ENCODE measurements around the gene TMEM45B.
"Not testable (repeated sequence)": the region's sequence is repeated elsewhere in the genome, so short reads cannot be mapped to it uniquely, and the experiment has no call there.

TMEM45B gene

DNA sequence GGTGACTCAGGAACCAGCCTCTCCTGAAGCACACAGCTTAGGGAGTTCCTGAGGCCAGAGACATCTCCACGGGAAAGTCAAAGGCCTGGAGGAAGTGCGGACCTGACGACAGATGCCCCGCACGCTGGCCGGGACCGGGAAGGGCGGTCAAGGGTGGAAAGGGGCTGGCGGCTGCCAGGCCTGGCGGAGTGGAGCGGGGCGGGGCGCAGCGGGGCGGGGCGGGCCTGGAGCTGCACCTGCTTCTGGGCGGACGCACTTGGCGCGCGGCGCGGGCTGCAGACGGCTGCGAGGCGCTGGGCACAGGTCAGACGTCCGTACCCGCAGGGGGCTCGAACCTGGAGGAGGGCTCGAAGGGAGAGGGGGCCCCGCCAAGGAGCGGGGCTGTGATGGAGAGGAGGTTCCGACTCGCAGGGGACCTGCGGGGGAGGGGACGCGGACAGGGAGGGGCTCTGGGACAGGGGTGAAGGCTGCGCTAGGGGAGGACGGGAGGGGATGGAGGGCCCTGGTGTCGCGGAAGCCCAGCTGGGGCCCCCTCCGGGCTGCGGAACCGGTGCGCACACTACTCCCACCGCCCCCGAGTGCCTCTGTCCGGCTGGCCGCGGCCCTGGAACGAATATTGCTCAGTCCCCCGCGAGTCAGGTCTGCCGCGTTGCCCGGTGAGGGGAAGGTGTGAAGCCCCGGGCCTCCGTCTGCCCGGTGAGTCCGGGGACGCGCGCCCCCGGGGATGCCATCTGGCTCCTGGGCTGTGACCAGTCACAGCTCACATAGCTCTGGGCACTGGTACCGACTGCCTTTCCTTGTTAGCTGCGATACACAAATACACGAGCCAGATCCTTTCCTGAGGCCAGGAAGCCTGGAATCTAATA, at the start of gene TMEM45B:
TMEM45B (plus strand) TSS at position 253 of the 866 bp plus-strand sequence. CDS start 36,635 bp downstream, outside the sequence.
- DNase-seq = no peak

DNA sequence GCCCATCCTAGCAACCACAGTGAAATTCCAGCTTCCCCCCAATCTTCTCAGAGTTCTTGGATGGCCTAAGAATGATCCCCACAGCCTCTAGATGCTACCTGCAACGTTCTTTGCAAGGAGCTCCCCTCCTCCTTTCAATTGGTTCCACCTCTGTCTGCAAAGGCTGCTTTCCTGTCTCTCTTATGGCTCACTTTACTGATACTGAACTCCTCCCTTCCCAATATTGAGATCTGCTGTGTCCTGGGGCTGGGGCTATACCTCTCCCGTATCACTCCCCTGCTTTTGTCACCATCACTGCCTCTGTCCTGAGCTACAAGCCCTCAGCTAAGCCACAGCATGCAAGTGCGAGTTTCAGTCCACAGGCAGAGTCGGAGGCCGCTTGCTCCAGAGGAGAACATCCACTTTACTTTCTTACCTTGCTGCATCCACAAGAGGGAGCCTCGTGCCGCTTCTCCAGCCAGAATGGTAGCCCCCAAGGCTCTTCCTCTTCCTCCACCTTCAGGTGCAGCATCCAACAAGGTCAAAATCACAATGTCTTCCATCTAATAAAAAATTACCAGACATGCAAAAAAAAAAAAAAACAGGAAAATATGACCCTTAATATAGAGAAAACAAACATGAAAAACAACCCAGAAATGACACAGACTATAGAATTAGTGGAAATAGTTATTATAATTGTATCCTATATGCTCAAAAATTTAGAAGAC, 48.6 kb upstream of the TMEM45B start:
- no peak for DNase-seq

DNA sequence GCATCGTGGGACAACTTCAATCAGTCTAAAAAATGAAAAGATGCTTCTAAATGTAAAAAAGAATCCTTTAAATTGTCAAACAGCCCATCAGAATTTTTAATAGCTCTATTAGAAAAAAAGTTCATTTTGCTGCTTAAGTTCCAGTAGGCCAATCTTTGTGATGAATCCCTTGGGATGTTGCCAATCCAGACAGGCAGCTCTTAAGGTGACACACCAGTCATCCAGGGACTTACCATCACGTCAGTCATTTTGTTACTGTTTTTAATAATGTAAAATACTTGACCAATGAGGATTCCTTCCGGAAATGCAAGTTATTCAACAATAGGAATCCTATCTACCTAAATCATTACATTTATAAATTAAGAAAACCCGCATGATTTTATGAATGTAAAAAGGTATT, 47.8 kb upstream of the TMEM45B start:
- DNase-seq = no peak

DNA sequence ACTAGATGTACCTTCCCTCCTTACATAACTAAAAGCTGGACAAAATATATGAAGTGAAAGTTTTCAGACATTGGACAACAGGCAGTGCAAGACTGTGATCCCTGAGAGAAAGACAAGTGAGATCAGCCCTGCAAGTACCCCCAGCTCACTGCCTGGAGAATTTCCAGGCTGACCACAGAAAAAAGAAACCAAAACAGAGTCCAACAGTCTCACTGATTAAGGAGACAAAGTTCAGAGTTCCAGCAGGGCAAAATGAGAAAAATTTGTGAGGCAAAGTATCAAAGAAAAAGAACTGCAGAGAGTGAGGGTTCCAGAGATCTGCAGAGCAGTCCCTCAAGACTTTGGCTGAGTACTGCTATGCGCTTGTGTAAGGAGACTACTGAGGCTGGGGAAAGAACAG, 47.3 kb upstream of the TMEM45B start:
- DNase-seq = no peak

DNA sequence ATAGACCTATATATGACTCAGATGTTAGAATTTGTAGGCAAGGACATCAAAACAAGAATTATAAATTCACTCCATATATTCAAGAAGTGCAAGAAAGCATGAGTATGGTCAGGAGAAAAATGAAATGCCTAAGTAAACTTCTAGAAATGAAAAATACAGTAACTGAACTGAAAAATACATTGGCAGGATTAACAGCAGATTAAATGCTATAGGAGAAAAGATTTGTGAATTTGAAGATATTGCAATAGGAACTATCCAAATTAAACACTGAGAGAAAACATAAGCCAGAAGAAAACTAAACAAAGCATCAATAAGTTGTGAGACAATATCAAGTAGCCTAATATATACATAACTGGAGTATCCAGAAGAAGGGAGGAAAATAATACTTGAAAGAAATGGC, 46.6 kb upstream of the TMEM45B start:
- no peak for DNase-seq

DNA sequence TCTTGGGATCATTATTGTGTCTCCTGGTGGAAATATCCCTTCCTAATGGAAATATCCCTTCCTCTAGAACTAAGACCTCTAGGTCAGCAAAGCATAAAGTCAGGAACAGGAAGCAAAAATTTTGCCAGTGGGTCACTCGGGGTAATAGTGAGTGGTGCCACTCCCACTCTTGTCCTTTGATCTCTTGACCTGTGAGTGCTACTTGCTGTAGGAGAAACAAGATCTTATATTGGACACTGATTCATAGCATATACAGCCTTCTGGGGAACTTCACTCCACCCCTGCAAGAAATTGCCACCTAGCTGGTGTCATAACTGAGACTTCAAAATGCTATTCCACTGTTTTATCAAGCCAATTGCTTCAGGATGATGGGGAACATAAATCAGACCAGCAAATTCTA, 44.7 kb upstream of the TMEM45B start:
- no peak for DNase-seq

DNA sequence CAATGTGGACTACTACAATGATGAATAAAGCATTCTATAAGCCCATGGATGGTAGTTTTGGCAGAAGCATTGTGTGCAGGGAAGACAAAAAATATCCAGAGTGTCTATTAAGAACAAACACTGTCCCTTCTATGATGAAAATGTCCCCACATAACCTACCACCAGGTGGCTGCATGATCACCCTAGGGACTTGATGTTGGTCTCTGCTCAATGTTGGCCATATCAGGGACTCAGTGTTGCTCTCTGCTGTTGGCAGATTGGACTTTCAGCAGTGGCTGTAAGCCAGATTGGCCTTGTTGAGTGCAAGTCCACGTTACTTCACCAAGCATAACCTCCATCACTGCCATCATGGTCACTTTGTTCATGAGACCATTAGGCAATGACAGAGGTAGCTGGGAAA, 44.2 kb upstream of the TMEM45B start:
- not testable (repeated sequence) for DNase-seq

DNA sequence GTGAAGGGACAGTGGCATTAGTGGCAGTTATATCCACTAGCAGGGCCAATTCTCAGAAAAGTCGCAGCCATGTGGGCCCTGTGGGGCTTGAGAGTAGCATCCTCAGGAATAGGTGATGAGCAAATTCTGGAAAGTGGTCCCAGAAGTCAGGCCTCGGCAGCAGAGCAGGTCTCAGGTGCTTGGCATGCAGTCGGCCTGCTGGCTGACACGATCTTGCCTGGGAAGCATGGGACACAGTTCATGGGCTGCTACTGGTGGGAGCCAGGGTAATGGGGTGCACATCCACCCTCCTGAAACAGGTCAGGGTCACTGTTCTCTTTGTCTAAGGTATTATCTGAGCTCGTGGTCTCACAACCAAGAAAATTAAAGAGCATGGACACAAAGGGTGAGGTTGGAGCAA, 36.8 kb upstream of the TMEM45B start:
- no peak for DNase-seq

DNA sequence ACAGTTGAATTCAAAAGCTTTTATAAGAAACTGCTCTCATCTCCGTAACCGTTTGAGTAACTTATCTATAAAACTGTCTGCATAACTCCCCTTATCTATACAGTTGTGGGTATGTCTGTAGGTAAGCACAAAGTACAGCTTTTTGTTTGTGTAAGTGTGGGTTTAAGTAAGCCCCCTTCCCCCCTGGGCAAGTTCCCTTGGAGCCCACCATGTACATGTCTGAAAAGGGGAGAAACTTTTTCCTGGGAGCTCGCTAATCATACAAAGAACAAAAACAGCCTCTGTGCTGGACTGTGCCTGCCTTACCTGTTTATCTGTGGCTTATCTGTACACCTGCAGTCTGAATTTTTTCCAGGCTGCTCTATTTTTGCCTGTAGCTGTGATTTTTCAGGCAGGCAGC, 36.3 kb upstream of the TMEM45B start:
- no peak for DNase-seq

DNA sequence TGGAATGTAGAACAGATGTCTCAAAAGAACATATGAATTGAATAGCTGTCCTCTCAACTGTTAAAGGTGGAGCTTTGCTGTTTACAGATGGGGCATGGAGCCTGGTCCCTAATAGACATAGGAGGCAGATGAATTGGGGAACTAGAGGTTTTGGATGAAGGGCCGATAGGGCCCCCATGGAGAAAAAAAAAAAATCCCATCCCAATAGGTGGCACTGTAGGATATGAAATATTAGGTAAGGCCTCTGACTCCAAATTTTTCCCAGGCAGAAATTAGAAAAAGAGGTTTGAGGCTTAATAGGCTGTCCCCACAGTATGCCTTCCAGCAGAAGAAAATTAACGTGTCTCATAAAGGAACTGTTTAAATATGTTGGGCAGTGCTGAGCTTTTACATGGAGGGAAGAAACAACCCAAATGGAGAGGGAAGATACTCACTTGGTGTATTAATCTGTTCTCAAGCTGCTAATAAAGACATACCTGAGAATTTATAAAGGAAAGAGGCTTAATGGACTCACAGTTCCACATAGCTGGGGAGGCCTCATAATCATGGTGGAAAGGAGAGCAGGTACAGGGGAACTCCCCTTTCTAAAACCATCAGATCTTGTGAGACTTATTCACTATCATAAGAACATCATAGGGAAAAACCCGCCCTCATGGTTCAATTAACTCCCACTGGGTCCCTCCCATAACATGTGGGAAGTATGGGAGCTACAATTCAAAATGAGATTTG, 30.1 kb upstream of the TMEM45B start:
- DNase-seq = no peak

DNA sequence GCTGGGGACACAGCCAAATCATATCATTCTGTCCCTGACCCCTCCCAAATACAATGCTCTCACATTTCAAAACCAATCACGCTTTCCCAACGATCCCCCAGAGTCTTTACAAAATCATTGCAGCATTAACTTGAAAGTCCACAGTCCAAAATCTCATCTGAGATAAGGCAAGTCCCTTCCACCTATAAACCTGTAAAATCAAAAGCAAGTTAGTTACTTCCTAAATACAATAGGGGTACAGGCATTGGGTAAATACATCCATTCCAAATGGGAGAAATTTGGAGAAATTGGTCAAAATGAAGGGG, 29.6 kb upstream of the TMEM45B start:
- DNase-seq = not testable (repeated sequence)

DNA sequence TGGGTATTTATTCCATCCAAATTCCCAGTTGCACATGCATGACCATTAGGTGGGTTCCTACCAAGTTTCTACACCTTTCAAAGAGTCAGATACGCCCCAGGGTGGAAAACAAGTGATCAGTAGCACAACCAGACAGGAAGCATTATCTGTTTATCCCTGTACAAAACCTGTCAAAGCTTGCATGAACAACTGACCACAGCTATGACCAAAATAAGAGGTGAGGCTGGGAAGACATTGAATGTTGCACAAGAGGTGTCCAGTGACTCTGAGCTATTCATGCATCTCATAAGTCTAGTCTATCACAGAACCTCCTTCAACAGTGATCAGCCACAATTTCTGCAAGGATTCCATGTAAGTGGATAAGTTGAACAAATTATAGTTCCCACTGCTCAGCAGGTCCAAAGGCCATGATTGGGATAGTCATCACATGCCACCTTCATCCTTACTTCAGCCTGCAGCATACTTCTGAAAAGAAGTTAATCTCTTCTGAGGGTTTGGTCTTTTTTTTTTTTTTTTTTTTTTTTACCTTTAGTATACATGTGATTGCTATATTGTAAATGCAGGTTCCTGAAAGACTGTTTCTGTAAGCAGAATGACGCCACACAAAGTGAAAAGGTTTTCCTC, 28.0 kb upstream of the TMEM45B start:
- no peak for DNase-seq

DNA sequence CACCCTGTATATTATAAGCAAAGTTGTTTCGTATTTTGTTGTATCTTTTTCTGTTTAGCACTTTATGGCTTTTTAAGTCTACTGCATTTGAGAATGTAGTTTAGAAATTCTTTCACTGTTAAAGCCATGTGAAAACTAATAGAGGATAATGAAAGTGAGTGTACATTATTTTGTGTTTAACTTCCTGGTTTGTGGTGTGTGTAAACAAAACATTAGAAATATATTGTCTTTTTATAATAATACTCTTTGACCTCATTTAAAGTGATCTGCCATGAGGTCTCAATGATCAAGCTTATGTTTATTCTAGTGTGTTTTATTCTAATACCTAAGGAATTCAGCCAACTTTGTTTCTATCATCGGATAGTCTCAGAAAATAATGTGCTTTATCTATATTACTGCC, 27.4 kb upstream of the TMEM45B start:
- no peak for DNase-seq

DNA sequence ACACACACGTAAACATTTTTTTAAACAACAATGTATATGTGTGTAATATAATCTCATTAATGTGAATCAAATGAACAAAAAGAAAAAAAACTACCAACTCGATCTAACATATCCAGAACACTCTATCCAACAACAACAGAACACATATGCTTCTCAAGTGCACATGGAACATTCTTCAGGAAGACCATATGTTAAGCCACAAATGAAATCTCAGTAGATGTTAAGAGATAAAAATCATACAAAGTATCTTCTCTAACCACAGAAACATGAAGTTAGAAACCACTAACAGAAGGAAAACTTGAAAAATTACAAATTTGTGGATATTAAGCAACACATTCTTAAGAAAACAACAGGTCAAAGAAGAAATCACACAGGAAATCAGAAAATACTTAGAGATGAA, 25.5 kb upstream of the TMEM45B start:
- no peak for DNase-seq

DNA sequence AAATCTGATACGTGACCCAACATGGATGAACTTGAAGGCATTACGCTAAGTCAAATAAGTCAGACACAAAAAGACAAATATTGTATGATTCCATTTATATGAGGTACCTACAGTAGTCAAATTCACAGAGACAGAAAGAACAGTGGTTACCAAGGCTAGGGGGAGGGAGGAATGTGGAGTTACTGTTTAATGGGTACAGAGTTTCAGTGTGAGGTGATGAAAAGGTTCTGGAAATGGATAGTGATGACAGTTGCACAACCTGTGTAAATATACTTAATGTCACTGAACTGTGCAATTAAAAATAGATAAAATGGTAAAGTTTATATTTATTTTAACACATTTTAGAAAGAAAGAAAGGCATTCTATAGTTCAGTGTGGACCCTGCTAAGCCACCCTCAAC, 24.1 kb upstream of the TMEM45B start:
- DNase-seq = no peak

DNA sequence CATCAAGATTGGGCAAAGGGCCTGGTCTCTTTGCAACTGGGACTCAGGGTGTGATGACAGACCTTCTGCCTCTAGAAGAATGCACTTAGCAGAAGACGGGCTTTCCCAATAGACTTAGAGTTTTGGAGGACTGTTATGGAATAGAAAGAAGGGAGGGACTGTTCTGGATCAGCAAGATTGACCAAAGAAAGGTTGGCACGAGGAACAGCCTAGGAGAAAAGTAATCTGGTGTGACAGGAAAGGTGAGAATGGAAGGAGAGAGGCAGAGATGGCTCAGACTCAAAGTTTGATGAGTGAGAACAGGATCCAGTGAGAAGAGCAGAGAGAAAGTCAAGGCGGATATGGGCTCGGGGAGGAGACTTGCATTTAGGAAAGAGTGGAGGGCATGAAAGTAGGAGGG, 23.0 kb upstream of the TMEM45B start:
- no peak for DNase-seq

DNA sequence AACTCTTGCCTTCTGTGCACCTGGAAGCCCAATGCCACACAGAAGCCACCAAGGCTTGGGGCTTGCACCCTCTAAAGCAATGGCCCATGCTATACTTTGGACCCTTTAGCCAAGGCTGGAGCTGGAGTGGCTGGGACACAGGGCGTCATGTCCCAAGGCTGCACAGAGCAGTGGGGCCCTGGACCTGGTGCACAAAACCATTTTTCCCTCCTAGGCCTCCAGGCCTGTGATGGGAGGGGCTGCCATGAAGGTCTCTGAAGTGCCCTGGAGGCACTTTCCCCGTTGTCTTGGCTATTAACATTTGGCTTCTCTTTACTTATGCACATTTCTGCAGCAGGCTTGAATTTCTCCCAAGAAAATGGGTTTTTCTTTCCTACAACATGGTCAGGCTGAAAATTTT, 20.6 kb upstream of the TMEM45B start:
- DNase-seq = no peak

DNA sequence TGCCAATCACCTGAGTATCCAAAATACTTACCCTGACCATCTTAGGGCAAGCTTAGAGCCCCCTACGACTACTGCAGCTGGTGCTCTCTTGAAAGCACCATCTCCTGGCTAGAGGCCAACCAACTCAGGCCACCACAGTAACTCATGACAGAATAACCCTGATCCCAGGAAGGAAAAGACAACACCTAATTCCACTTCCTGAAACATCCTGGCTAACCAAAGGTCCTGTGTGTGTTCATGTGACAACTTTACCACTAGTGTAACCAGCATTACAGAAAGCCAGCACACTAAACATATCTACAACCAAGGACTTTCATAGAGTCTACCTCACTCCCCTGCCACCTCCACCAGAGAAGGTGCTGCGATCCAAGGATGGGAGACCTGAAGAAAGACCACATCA, 17.4 kb upstream of the TMEM45B start:
- DNase-seq = no peak

DNA sequence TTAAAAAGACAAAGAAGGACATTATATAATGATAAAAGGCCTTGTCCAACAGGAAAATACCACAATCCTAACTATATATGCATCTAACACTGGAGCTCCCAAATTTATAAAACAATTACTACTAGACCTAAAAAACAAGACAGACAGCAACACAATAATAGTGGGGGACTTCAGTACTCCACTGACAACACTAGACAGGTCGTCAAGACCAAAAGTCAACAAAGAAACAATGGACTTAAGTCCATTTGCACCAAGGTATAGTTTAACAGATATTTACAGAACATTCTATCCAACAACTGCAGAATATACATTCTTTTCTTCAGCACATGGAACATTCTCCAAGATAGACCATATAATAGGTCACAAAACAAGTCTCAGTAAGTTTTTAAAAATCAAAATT, 15.5 kb upstream of the TMEM45B start:
- not testable (repeated sequence) for DNase-seq

DNA sequence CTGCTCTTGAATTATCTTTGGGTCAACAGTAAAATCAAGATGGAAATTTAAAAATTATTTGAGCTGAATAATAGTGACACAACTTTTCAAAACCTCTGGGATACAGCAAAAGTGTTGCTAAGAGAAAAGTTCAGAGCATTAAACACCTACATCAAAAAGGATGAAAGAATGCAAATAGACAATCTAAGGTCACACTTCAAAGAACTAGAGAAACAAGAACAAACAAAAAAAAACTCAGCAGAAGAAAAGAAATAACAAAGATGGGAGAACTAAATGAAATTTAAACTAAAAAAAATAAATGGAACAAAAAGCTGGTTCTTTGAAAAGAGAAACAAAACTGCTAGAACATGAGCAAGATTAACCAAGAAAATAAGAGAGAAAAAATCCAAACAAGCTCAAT, 15.0 kb upstream of the TMEM45B start:
- DNase-seq = no peak

DNA sequence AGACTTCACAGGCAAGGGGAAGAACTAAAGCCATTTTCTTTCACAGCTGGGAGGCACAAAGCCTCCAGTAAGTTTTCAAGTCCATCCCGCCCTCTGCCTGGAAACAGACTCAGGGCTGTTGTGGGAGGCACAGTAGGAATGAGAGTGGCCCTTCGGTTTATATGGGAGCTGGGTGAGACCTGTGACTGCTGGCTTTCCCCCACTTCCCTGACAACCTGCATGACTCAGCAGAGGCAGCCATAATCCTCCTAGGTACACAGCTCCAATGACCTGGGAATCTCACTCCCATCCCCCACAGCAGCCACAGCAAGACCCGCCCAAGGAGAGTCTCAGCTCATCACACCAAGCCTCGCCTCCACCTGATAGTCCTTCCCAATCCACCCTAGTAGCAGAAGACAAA, 12.1 kb upstream of the TMEM45B start:
- no peak for DNase-seq

DNA sequence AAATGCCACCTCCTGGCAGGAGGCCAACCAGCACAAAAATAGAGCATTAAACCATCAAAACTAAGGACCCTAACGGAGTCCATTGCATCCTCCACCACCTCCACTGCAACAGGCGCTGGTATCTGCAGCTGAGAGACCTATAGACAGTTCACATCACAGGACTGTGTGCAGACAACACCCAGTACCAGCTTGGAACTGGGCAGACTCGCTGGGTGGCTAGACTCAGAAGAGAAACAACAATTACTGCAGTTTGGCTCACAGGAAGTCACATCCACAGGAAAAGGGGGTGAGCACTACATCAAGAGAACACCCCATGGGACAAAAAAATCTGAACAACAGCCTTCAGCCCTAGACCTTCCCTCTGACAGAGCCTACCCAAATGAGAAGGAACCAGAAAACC, 11.6 kb upstream of the TMEM45B start:
- DNase-seq = no peak

DNA sequence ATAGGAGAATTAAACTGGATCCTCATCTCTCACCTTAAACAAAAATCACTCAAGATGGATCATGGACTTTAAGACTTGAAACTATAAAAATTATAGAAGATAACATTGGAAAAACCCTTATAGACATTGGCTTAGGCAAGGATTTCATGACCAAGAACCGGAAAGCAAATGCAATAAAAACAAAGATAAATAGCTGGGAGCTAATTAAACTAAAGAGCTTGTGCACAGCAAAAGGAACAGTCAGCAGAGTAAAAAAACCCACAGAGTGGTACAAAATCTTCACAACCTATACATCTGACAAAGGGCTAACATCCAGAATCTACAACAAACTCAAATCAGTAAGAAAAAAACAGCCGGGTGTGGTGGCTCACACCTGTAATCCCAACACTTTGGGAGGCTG, 7.4 kb upstream of the TMEM45B start:
- not testable (repeated sequence) for DNase-seq

Data from NCI-H187 treated with DMSO at 0.1 percent for 48 hours (cell line).